Colonic mucosa (tissue), 4 donors: ENCODE data around the gene RASGRF2. TPM values are rescaled to one million over a fixed set of nuclear protein-coding genes. Genes with fewer than 3 reads are reported as not detected.

Experiments
- DNase-seq: peaks from one replicate; pipeline ENCODE4 v3.0.0-alpha.2; 2020
- H3K27ac ChIP-seq: fragments of 200-600 bp; one replicate; pipeline ENCODE4 v1.8.0; 2021
- H3K27me3 ChIP-seq: fragments of 200-600 bp; one replicate; pipeline ENCODE4 v1.8.0; 2021
- H3K36me3 ChIP-seq: fragments of 200-600 bp; one replicate; pipeline ENCODE4 v1.8.0; 2021
- H3K4me1 ChIP-seq: fragments of 200-600 bp; one replicate; pipeline ENCODE4 v1.8.0; 2021; ENCODE audit warnings: mild to moderate bottlenecking
- H3K4me3 ChIP-seq: fragments of 200-600 bp; one replicate; pipeline ENCODE4 v1.8.0; 2021
- H3K9ac ChIP-seq, 2 donors: one replicate each; pipeline ENCODE4 v1.7.0; 2013; ENCODE audit warnings: control low read depth in 2 of 2, low read depth in 2 of 2, low read length in 2 of 2
- H3K9me3 ChIP-seq: fragments of 200-600 bp; one replicate; pipeline ENCODE4 v1.8.0; 2021
- CTCF ChIP-seq: fragments of 200-600 bp; IDR thresholded peaks from one replicate; pipeline ENCODE4 v1.8.0; 2022; ENCODE audit warnings: antibody characterized with exemption, mild to moderate bottlenecking
- intact Hi-C: fragments of 100-400 bp; cut with DNase I; formaldehyde crosslinking; loops from one replicate; pipeline ENCODE4 v1.14.1; 2022
- total RNA-seq, 2 donors: library from RNA; stranded (reverse); fragmentation: NEBNext Ultra II Directional in 1 of 2; extraction: Animal tissue kit (Norgen Biotek cat#: 25700) in 1 of 2; gene quantifications; one replicate each; pipeline ENCODE4 v1.2.1, GENCODE V29; 2021
- donor health status: healthy.
- donor health status: DM: no; HTN: no; CAD: no.
- donor health status: DM: no; HTN: no; CAD: no.

The RASGRF2 gene
- total RNA-seq, 2 donors from 2014 or later = 2.8 to 3.5 TPM

DNA sequence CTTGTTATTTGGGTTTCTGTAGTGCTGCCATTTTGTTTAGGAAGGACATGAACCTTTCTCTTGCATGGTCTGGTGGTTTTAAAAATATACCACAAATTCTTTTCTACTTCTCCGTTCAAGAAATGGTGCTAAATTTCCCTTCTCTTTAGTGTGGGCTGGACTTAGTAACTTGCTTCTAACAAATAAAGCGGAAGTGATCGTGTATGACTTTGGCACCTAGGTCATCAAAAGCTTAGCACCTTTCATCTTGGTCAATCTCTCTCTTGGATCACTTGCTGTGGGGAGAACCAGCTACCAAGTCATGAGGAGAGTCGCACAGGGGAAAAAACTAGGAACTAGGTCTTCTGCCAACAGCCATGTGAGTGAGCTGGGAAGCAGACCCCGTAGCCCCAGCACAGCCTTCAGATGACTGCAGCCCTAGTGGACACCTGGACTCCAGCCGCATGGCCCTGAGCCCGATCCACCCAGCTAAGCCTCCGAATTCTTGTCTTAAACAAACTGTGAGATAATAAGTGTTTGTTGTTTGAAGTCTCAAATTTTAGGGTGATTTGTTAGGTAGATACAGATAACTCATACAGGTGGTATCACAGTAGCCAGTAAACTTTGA lies 185.3 kb downstream of the RASGRF2 start:
- Histone ChIP-seq H3K27ac (no peak overlapping the region), H3K27me3 (no peaks in the 10 kb centered on the region), H3K4me3 (no peak overlapping the region), H3K9me3 (no peaks in the 10 kb centered on the region), H3K9ac (no peak overlapping the region), H3K4me1 (no peaks in the 10 kb centered on the region), H3K36me3 (no peaks in the 10 kb centered on the region)
- intact Hi-C loops = no loop called here
- TF ChIP-seq CTCF = no peak
- no peak for DNase-seq

- Histone ChIP-seq H3K27me3 (no peaks in the 10 kb centered on the region), H3K9me3 (no peaks in the 10 kb centered on the region), H3K9ac (no peak overlapping the region), H3K36me3 (no peaks in the 10 kb centered on the region), H3K27ac (no peak overlapping the region), H3K4me1 (no peaks in the 10 kb centered on the region), H3K4me3 (no peak overlapping the region)
- no peak for TF ChIP-seq CTCF
- intact Hi-C loops = no loop called here
- DNase-seq = no peak
Observed at GRCh38 chr5:81146031-81146430, 185.9 kb downstream of the RASGRF2 start.

GRCh38 chr5:81147011-81147885 lies 187.1 kb downstream of the RASGRF2 start:
- H3K9ac ChIP-seq = no peak overlapping the region
- DNase-seq = no peak
- H3K4me1 ChIP-seq = no peaks in the 10 kb centered on the region
- no peak overlapping the region for H3K27ac ChIP-seq
- intact Hi-C loops = no loop called here
- no peaks in the 10 kb centered on the region for H3K27me3 ChIP-seq
- no peaks in the 10 kb centered on the region for H3K9me3 ChIP-seq
- no peak for TF ChIP-seq CTCF
- H3K36me3 ChIP-seq = no peaks in the 10 kb centered on the region
- H3K4me3 ChIP-seq = no peak overlapping the region

DNA sequence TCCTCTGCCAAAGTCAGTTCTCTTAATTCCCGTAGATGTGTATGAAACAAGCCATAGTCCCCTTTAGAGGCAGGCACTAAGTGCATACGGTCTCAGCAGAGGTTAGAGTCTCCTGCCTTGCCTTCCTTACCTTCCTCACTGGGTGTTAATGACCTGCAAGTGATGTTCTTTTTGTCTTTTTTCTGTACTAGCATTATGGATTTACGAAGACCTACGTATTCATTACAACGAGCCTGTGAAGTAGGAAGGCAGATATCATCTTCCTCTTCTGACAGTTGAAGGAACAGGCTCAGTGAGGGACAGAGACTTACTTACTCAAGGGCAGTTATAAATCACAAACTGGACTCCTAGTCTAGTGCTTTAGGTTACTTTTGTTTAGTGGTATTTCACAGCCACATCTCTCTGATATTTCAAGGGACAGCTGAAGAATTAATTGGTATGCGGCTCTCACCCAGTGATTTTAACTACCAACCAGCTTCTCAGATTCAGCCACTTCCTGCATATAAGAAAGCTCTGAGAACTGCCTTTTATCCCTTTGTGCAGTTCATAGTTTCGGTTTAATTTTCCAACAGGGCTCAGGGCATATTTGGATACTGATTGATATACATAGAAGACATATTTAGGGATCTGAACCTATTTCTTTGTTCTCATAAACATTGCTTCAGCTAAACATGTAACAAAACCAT lies 187.9 kb downstream of the RASGRF2 start:
- no peak for DNase-seq
- intact Hi-C loops = no loop called here
- Histone ChIP-seq H3K4me1 (no peaks in the 10 kb centered on the region), H3K4me3 (no peak overlapping the region), H3K36me3 (no peaks in the 10 kb centered on the region), H3K9me3 (no peaks in the 10 kb centered on the region), H3K27me3 (no peaks in the 10 kb centered on the region), H3K27ac (no peak overlapping the region), H3K9ac (no peak overlapping the region)
- TF ChIP-seq CTCF = no peak

GRCh38 chr5:81151546-81151945 lies 191.4 kb downstream of the RASGRF2 start:
- no peak overlapping the region for H3K4me3 ChIP-seq
- DNase-seq = no peak
- H3K4me1 ChIP-seq = no peaks in the 10 kb centered on the region
- H3K36me3 ChIP-seq = no peaks in the 10 kb centered on the region
- no peaks in the 10 kb centered on the region for H3K27me3 ChIP-seq
- TF ChIP-seq CTCF = no peak
- no peak overlapping the region for H3K9ac ChIP-seq
- H3K9me3 ChIP-seq = no peaks in the 10 kb centered on the region
- no peak overlapping the region for H3K27ac ChIP-seq
- intact Hi-C loops = no loop called here
